Neuronal stem cell (in vitro differentiated cells): ENCODE results near the gene FAM193B.

Source experiments
- DNase-seq: peaks from one replicate; pipeline ENCODE4 v3.0.0-alpha.2; 2013; ENCODE audit warnings: low spot score
- H2AFZ ChIP-seq: one replicate; pipeline ENCODE4 v1.6.1; 2013; ENCODE audit warnings: mild to moderate bottlenecking, low read length, inconsistent platforms
- H2AK5ac ChIP-seq: 2 replicates; pipeline ENCODE4 v1.6.1; 2013; ENCODE audit warnings: low read depth, mild to moderate bottlenecking, inconsistent platforms, low read length, moderate library complexity, mixed read lengths
- H2BK120ac ChIP-seq: 2 replicates; pipeline ENCODE4 v1.6.1; 2013; ENCODE audit warnings: low read depth, mild to moderate bottlenecking, inconsistent platforms, low read length, moderate library complexity, mixed read lengths
- H2BK12ac ChIP-seq: one replicate; pipeline ENCODE4 v1.6.1; 2013; ENCODE audit warnings: low read length, inconsistent platforms
- H2BK15ac ChIP-seq: 2 replicates; pipeline ENCODE4 v1.6.1; 2013; ENCODE audit warnings: mild to moderate bottlenecking, low read length, inconsistent platforms, mixed read lengths
- H2BK5ac ChIP-seq: one replicate; pipeline ENCODE4 v1.6.1; 2013; ENCODE audit warnings: inconsistent platforms, mild to moderate bottlenecking, low read length, moderate library complexity
- H3K14ac ChIP-seq: one replicate; pipeline ENCODE4 v1.6.1; 2013; ENCODE audit warnings: low read length, inconsistent platforms
- H3K18ac ChIP-seq: 2 replicates; pipeline ENCODE4 v1.6.1; 2013; ENCODE audit warnings: low read length, inconsistent platforms
- H3K23ac ChIP-seq: 2 replicates; pipeline ENCODE4 v1.6.1; 2013; ENCODE audit warnings: low read depth, mild to moderate bottlenecking, mixed read lengths, low read length, inconsistent platforms; ENCODE audit not compliant: poor library complexity
- H3K27ac ChIP-seq: replicated peaks from 3 replicates; pipeline ENCODE4 v1.5.1; 2013; ENCODE audit warnings: low read length, inconsistent platforms
- H3K27me3 ChIP-seq, 3 experiments: 2 replicates each; pipeline ENCODE4 v1.6.1; 2013; ENCODE audit warnings: low read length in 3 of 3, mild to moderate bottlenecking in 2 of 3, inconsistent platforms in 1 of 3, low read depth in 1 of 3, mixed read lengths in 1 of 3, moderate library complexity in 1 of 3; ENCODE audit not compliant: control insufficient read depth in 3 of 3, insufficient read depth in 3 of 3
- H3K36me3 ChIP-seq, 2 donors: replicated peaks in 1 of 2; 2 replicates each; pipeline ENCODE4 v1.6.1; 2013; ENCODE audit warnings: low read length in 2 of 2; ENCODE audit not compliant: control insufficient read depth in 2 of 2, insufficient read depth in 2 of 2
- H3K4ac ChIP-seq: 2 replicates; pipeline ENCODE4 v1.6.1; 2013; ENCODE audit warnings: inconsistent platforms, mild to moderate bottlenecking, low read length, moderate library complexity
- H3K4me1 ChIP-seq, 2 donors: 1 replicate in 1 of 2; 2 replicates in 1 of 2; pipeline ENCODE4 v1.6.1; 2013; ENCODE audit warnings: low read length in 2 of 2, low read depth in 1 of 2; ENCODE audit not compliant: control insufficient read depth in 2 of 2, insufficient read depth in 1 of 2
- H3K4me2 ChIP-seq: one replicate; pipeline ENCODE4 v1.6.1; 2013; ENCODE audit warnings: mild to moderate bottlenecking, low read length, inconsistent platforms; ENCODE audit not compliant: insufficient read depth, poor library complexity, severe bottlenecking
- H3K4me3 ChIP-seq, 2 donors: 2 replicates each; pipeline ENCODE4 v1.5.1; 2013; ENCODE audit warnings: low read length in 2 of 2, mild to moderate bottlenecking in 2 of 2, inconsistent platforms in 1 of 2, moderate library complexity in 1 of 2
- H3K79me1 ChIP-seq: one replicate; pipeline ENCODE4 v1.6.1; 2013; ENCODE audit warnings: low read depth, mild to moderate bottlenecking, inconsistent platforms, low read length, moderate library complexity
- H3K9ac ChIP-seq: one replicate; pipeline ENCODE4 v1.6.1; 2013; ENCODE audit warnings: mild to moderate bottlenecking, low read depth, low read length, inconsistent platforms; ENCODE audit not compliant: poor library complexity
- H3K9me3 ChIP-seq, 2 donors: replicated peaks in 1 of 2; 2 replicates each; pipeline versions ENCODE3 to v1.6.1; 2013; ENCODE audit warnings: low read length in 2 of 2, mild to moderate bottlenecking in 2 of 2, inconsistent platforms in 1 of 2, low read depth in 1 of 2, mixed read lengths in 1 of 2, moderate library complexity in 1 of 2; ENCODE audit not compliant: control insufficient read depth in 2 of 2, insufficient read depth in 1 of 2
- H4K8ac ChIP-seq: one replicate; pipeline ENCODE4 v1.6.1; 2013; ENCODE audit warnings: low read depth, mild to moderate bottlenecking, inconsistent platforms, low read length, moderate library complexity
- H4K91ac ChIP-seq: one replicate; pipeline ENCODE4 v1.6.1; 2013; ENCODE audit warnings: low read length, low read depth, mild to moderate bottlenecking, inconsistent platforms; ENCODE audit not compliant: poor library complexity
- WGBS, 2 donors: extraction: QIAGEN DNeasy Blood & Tissue Kit; methylation state at CpG; one replicate each; pipeline ENCODE4 v1.1.7; 2013; ENCODE audit warnings: missing lambda C conversion rate in 2 of 2, mixed read lengths in 1 of 2; ENCODE audit not compliant: insufficient read length in 2 of 2, insufficient replicate concordance in 1 of 2; ENCODE audit errors: extremely low coverage in 2 of 2; 5-methylcytosine and 5-hydroxymethylcytosine counted together

The FAM193B gene

DNA sequence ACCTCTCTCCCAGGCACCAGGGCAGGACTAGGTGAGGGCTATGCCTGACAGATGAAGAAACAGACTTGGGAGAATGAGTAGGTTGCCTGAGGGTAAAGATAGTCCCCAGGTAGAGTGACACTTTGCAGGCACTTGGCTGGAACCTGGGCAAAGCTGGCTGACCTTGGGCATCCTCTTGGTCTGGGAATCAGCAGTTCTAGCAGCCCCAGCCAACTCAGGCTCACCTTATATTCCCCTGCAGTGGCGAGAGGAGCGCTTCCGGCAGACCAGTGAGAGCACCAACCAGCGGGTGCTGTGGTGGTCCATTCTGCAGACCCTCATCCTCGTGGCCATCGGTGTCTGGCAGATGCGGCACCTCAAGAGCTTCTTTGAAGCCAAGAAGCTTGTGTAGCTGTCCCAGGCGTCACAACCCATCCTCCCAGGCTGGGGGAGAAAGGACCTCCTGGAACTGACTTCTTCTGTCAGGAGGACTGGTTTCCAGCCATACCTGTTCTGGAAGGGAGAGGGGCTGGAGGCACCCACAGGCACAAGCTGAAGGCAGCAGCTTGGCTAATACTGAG is 40.7 kb upstream of the FAM193B start:
- no peak overlapping the region for H2BK12ac ChIP-seq
- H3K27ac ChIP-seq, result no peak overlapping the region
- H2BK5ac ChIP-seq, result no peak overlapping the region
- H2BK15ac ChIP-seq, result no peak overlapping the region
- H3K9me3 ChIP-seq, result no peaks in the 10 kb centered on the region
- H2AK5ac ChIP-seq, result no peak overlapping the region
- H3K27me3 ChIP-seq, result peaks cover 0 to 7% (median 0%) of the 10 kb centered on the region in 3 experiments
- no CpG with 5 or more reads among the region's 8 CpGs for WGBS, 2 donors
- no peak overlapping the region for H4K8ac ChIP-seq
- H3K23ac ChIP-seq, result no peak overlapping the region
- H2AFZ ChIP-seq, result no peak overlapping the region
- peaks cover 5% of the 10 kb centered on the region for H3K79me1 ChIP-seq
- H2BK120ac ChIP-seq, result no peak overlapping the region
- H3K9ac ChIP-seq, result no peak overlapping the region
- H3K18ac ChIP-seq, result no peak overlapping the region
- no peak overlapping the region for H4K91ac ChIP-seq
- H3K36me3 ChIP-seq, result peaks cover 29 to 39% of the 10 kb centered on the region in 2 donors
- H3K4me1 ChIP-seq, result peaks cover 3 to 4% of the 10 kb centered on the region in 2 donors
- H3K4me2 ChIP-seq, result no peak overlapping the region
- peak overlapping the region in 1 of 2 donors; percentile 9 for H3K4me3 ChIP-seq
- no peak overlapping the region for H3K14ac ChIP-seq
- no peak overlapping the region for H3K4ac ChIP-seq
- no peak for DNase-seq

GRCh38 chr5:177594071-177594470 is 39.7 kb upstream of the FAM193B start:
- Histone ChIP-seq H3K27ac (no peak overlapping the region), H3K9ac (no peak overlapping the region), H3K14ac (no peak overlapping the region), H3K4me2 (no peak overlapping the region), H4K8ac (no peak overlapping the region), H3K4me3 (no peak overlapping the region), H3K9me3 (no peaks in the 10 kb centered on the region), H4K91ac (no peak overlapping the region), H2BK5ac (no peak overlapping the region), H3K27me3 (peaks cover 0 to 15% (median 0%) of the 10 kb centered on the region in 3 experiments), H2AK5ac (no peak overlapping the region), H3K36me3 (peaks cover 29 to 39% of the 10 kb centered on the region in 2 donors), H3K4ac (no peak overlapping the region), H2BK15ac (no peak overlapping the region), H3K79me1 (peaks cover 5% of the 10 kb centered on the region), H3K18ac (no peak overlapping the region), H3K4me1 (peaks cover 3 to 4% of the 10 kb centered on the region in 2 donors), H2AFZ (no peak overlapping the region), H3K23ac (no peak overlapping the region), H2BK120ac (no peak overlapping the region), H2BK12ac (no peak overlapping the region)
- no CpG with 5 or more reads among the region's 8 CpGs for WGBS, 2 donors
- no peak for DNase-seq

DNA sequence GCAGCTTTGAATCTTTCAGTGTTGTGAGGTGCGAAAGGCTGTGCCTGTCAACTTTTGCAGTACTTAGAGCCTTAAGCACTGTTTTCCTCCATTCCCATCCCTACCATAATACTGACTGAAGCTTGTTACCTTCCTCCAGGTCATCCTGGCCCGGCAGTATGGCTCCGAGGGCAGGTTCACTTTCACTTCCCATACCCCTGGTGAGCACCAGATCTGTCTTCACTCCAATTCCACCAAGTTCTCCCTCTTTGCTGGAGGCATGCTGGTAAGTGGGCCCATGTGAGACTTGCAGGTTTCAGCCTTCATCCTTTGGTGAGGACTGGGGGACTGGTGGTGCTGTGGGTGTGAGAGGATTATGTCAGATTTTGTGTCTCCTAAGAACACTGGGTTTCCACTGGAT is 39.1 kb upstream of the FAM193B start:
- no peak overlapping the region for H3K4me2 ChIP-seq
- no peak overlapping the region for H2BK12ac ChIP-seq
- H3K27me3 ChIP-seq, result peaks cover 0 to 21% (median 0%) of the 10 kb centered on the region in 3 experiments
- H4K8ac ChIP-seq, result no peak overlapping the region
- H2AFZ ChIP-seq, result no peak overlapping the region
- no peak overlapping the region for H2AK5ac ChIP-seq
- no peak overlapping the region for H3K18ac ChIP-seq
- WGBS, 2 donors, result no CpG with 5 or more reads among the region's 3 CpGs
- no peak overlapping the region for H2BK5ac ChIP-seq
- H3K79me1 ChIP-seq, result peaks cover 5% of the 10 kb centered on the region
- no peak overlapping the region for H3K27ac ChIP-seq
- no peak overlapping the region for H3K23ac ChIP-seq
- no peak overlapping the region for H4K91ac ChIP-seq
- no peak overlapping the region for H2BK15ac ChIP-seq
- peak overlapping the region; percentile 11 to 85 for H3K4me3 ChIP-seq
- no peak overlapping the region for H3K14ac ChIP-seq
- no peak overlapping the region for H3K9ac ChIP-seq
- H2BK120ac ChIP-seq, result no peak overlapping the region
- no peaks in the 10 kb centered on the region for H3K9me3 ChIP-seq
- H3K4ac ChIP-seq, result no peak overlapping the region
- H3K4me1 ChIP-seq, result peaks cover 3 to 4% of the 10 kb centered on the region in 2 donors
- H3K36me3 ChIP-seq, result peaks cover 29 to 39% of the 10 kb centered on the region in 2 donors
- DNase-seq, result no peak

- H3K23ac ChIP-seq, result no peak overlapping the region
- H3K27ac ChIP-seq, result no peak overlapping the region
- H3K4ac ChIP-seq, result no peak overlapping the region
- no peak overlapping the region for H4K91ac ChIP-seq
- H2BK120ac ChIP-seq, result no peak overlapping the region
- no peak overlapping the region for H4K8ac ChIP-seq
- no peak overlapping the region for H2AFZ ChIP-seq
- peaks cover 5% of the 10 kb centered on the region for H3K79me1 ChIP-seq
- WGBS, 2 donors, result no CpG with 5 or more reads among the region's 13 CpGs
- H2BK12ac ChIP-seq, result no peak overlapping the region
- no peaks in the 10 kb centered on the region for H3K9me3 ChIP-seq
- H3K27me3 ChIP-seq, result peaks cover 0 to 25% (median 0%) of the 10 kb centered on the region in 3 experiments
- no peak for DNase-seq
- peak overlapping the region; percentile 85 to 99 for H3K4me3 ChIP-seq
- peaks cover 3 to 4% of the 10 kb centered on the region in 2 donors for H3K4me1 ChIP-seq
- no peak overlapping the region for H2AK5ac ChIP-seq
- H2BK5ac ChIP-seq, result no peak overlapping the region
- no peak overlapping the region for H3K9ac ChIP-seq
- peaks cover 29 to 39% of the 10 kb centered on the region in 2 donors for H3K36me3 ChIP-seq
- H2BK15ac ChIP-seq, result no peak overlapping the region
- peak overlapping the region; percentile 97 for H3K4me2 ChIP-seq
- no peak overlapping the region for H3K14ac ChIP-seq
- no peak overlapping the region for H3K18ac ChIP-seq
Measured at GRCh38 chr5:177592905-177593304, 38.5 kb upstream of the FAM193B start.
